Sigmoid colon (tissue), 4 donors: ENCODE data around the gene MAPT.

Source experiments
- CTCF ChIP-seq, 4 experiments: fragments of 450-650 bp in 3 of 4; fragments of 200-600 bp in 1 of 4; IDR thresholded peaks; one replicate each; pipeline ENCODE4 v1.5.1; 2016 to 2019; ENCODE audit warnings: antibody characterized with exemption in 4 of 4, mild to moderate bottlenecking in 3 of 4, moderate library complexity in 2 of 4
- EP300 ChIP-seq, 4 donors: sonication (generic); formaldehyde crosslinking; IDR thresholded peaks; one replicate each; pipeline ENCODE4 v1.6.1; 2017; ENCODE audit warnings: antibody characterized with exemption in 4 of 4
- POLR2A ChIP-seq, 2 donors: fragments of 450-650 bp; IDR thresholded peaks; one replicate each; pipeline ENCODE4 v1.6.1; 2016; ENCODE audit warnings: antibody characterized with exemption in 2 of 2, mild to moderate bottlenecking in 2 of 2, moderate library complexity in 2 of 2
- POLR2AphosphoS5 ChIP-seq, 4 donors: sonication (generic); formaldehyde crosslinking; IDR thresholded peaks; one replicate each; pipeline ENCODE4 v1.6.1; 2017; ENCODE audit warnings: antibody characterized with exemption in 4 of 4

GRCh38 chr17:45958307-45958706 lies 64.0 kb downstream of the MAPT start:
- TF ChIP-seq CTCF (IDR thresholded peaks at IDR 0.05) (no peak), EP300 (IDR thresholded peaks at IDR 0.05) (no peak), POLR2A (IDR thresholded peaks at IDR 0.05) (no peak), POLR2AphosphoS5 (IDR thresholded peaks at IDR 0.05) (no peak)
